Left lung (tissue), 10 donors: ENCODE results near the gene ZNF862. TPM values are rescaled to one million over a fixed set of nuclear protein-coding genes. Genes with fewer than 3 reads are reported as not detected.

Experiments used
- ATAC-seq: fragments of 200-7000 bp; cut with Tn5 transposase; one replicate; pipeline ENCODE4 v1.9.1; 2020; ENCODE audit warnings: moderate library complexity
- DNase-seq, 4 donors: peaks; one replicate each; pipeline ENCODE4 v3.0.0-alpha.2; 2013 to 2020
- H3K27ac ChIP-seq, 2 donors: fragments of 200-600 bp; sonication (generic) in 1 of 2; one replicate each; pipeline versions ENCODE4 v1.5.0 to v1.8.0; 2020 to 2021
- H3K27me3 ChIP-seq, 2 donors: fragments of 200-600 bp; sonication (generic) in 1 of 2; one replicate each; pipeline versions ENCODE4 v1.5.0 to v1.8.0; 2020 to 2021
- H3K36me3 ChIP-seq, 2 donors: fragments of 200-600 bp; sonication (generic) in 1 of 2; one replicate each; pipeline versions ENCODE4 v1.5.0 to v1.8.0; 2020 to 2021
- H3K4me1 ChIP-seq, 2 donors: fragments of 200-600 bp; one replicate each; pipeline ENCODE4 v1.8.0; 2021
- H3K4me3 ChIP-seq, 2 donors: fragments of 200-600 bp; sonication (generic) in 1 of 2; one replicate each; pipeline versions ENCODE4 v1.5.0 to v1.8.0; 2020 to 2021; ENCODE audit warnings: mild to moderate bottlenecking in 1 of 2
- H3K9me3 ChIP-seq, 2 donors: fragments of 200-600 bp; sonication (generic) in 1 of 2; one replicate each; pipeline versions ENCODE4 v1.5.0 to v1.8.0; 2020 to 2021
- CTCF ChIP-seq, 2 donors: fragments of 200-600 bp; sonication (generic) in 1 of 2; IDR thresholded peaks; one replicate each; pipeline versions ENCODE4 v1.5.0 to v1.8.0; 2021; ENCODE audit warnings: antibody characterized with exemption in 2 of 2
- intact Hi-C, 2 donors: fragments of 100-400 bp; cut with DNase I; formaldehyde crosslinking; loops; one replicate each; pipeline versions ENCODE4 v1.11.2 to v1.14.2; 2022
- polyA plus RNA-seq, 6 donors: library from polyadenylated mRNA; unstranded; fragments of 120-200 nt; gene quantifications; one replicate each; pipeline ENCODE4 v1.2.1, GENCODE V29; 2013; ENCODE audit not compliant: insufficient read length in 6 of 6
- total RNA-seq, 2 donors: library from RNA; stranded (reverse); fragmentation: NEBNext Ultra II Directional; extraction: Animal tissue kit (Norgen Biotek cat#: 25700); gene quantifications; one replicate each; pipeline ENCODE4 v1.2.1, GENCODE V29; 2021
- donor health status: DM: no; HTN: yes; CAD: no.
- donor health status: DM: no; HTN: no; CAD: no.

Gene ZNF862
- total and polyA plus RNA-seq, 8 donors = 9.8 to 27.8 (median 23.9) TPM

- Histone ChIP-seq H3K27me3 (no peaks in the 10 kb centered on the region), H3K9me3 (no peaks in the 10 kb centered on the region), H3K4me3 (no peak overlapping the region), H3K36me3 (peaks cover 0 to 24% of the 10 kb centered on the region in 2 donors), H3K27ac (peak overlapping the region in 1 of 2 donors; percentile 29), H3K4me1 (no peaks in the 10 kb centered on the region)
- no peak for TF ChIP-seq CTCF (IDR thresholded peaks at IDR 0.05)
- no peak for DNase-seq
- ATAC-seq = peak; percentile 32
- intact Hi-C loops = no loop called here
These were observed 7.2 kb downstream of the ZNF862 start for GRCh38 chr7:149845257-149845980.

- no peak overlapping the region for H3K27ac ChIP-seq
- peaks cover 0 to 25% of the 10 kb centered on the region in 2 donors for H3K36me3 ChIP-seq
- DNase-seq (no peak), ATAC-seq (no peak)
- no peak overlapping the region for H3K4me3 ChIP-seq
- no peaks in the 10 kb centered on the region for H3K9me3 ChIP-seq
- H3K27me3 ChIP-seq = no peaks in the 10 kb centered on the region
- TF ChIP-seq CTCF (IDR thresholded peaks at IDR 0.05) = no peak
- no peaks in the 10 kb centered on the region for H3K4me1 ChIP-seq
- intact Hi-C loops = no loop called here
These were observed 7.8 kb downstream of the ZNF862 start for GRCh38 chr7:149846021-149846420.

GRCh38 chr7:149846436-149847046 is 8.4 kb downstream of the ZNF862 start:
- Histone ChIP-seq H3K36me3 (peaks cover 0 to 25% of the 10 kb centered on the region in 2 donors), H3K4me3 (no peak overlapping the region), H3K27ac (no peak overlapping the region), H3K9me3 (no peaks in the 10 kb centered on the region), H3K4me1 (no peaks in the 10 kb centered on the region), H3K27me3 (no peaks in the 10 kb centered on the region)
- ATAC-seq (no peak), DNase-seq (no peak)
- intact Hi-C loops = no loop called here
- no peak for TF ChIP-seq CTCF (IDR thresholded peaks at IDR 0.05)

GRCh38 chr7:149849174-149849573 is 11.0 kb downstream of the ZNF862 start:
- ATAC-seq = no peak
- Histone ChIP-seq H3K36me3 (peaks cover 0 to 36% of the 10 kb centered on the region in 2 donors), H3K4me3 (no peak overlapping the region), H3K27me3 (no peaks in the 10 kb centered on the region), H3K4me1 (no peaks in the 10 kb centered on the region), H3K27ac (no peak overlapping the region), H3K9me3 (no peaks in the 10 kb centered on the region)
- TF ChIP-seq CTCF (IDR thresholded peaks at IDR 0.05) = no peak
- intact Hi-C loops = no loop called here
- no peak for DNase-seq

- DNase-seq (no peak), ATAC-seq (no peak)
- Histone ChIP-seq H3K36me3 (peaks cover 0 to 36% of the 10 kb centered on the region in 2 donors), H3K27me3 (no peaks in the 10 kb centered on the region), H3K4me1 (peaks cover 5 to 9% of the 10 kb centered on the region in 2 donors), H3K9me3 (no peaks in the 10 kb centered on the region), H3K27ac (no peak overlapping the region), H3K4me3 (no peak overlapping the region)
- TF ChIP-seq CTCF (IDR thresholded peaks at IDR 0.05) = no peak
- intact Hi-C loops = no loop called here
These were observed 11.9 kb downstream of the ZNF862 start for GRCh38 chr7:149850007-149850594.
